Measurements from ENCODE around the gene ZFAND3. TPM values are rescaled to one million over a fixed set of nuclear protein-coding genes. Genes with fewer than 3 reads are reported as not detected.

Gene ZFAND3
- polyA plus RNA-seq, 2 of the 4 experiments (the other 2 are of a cell fraction) = 12.0 to 50.0 TPM

DNA sequence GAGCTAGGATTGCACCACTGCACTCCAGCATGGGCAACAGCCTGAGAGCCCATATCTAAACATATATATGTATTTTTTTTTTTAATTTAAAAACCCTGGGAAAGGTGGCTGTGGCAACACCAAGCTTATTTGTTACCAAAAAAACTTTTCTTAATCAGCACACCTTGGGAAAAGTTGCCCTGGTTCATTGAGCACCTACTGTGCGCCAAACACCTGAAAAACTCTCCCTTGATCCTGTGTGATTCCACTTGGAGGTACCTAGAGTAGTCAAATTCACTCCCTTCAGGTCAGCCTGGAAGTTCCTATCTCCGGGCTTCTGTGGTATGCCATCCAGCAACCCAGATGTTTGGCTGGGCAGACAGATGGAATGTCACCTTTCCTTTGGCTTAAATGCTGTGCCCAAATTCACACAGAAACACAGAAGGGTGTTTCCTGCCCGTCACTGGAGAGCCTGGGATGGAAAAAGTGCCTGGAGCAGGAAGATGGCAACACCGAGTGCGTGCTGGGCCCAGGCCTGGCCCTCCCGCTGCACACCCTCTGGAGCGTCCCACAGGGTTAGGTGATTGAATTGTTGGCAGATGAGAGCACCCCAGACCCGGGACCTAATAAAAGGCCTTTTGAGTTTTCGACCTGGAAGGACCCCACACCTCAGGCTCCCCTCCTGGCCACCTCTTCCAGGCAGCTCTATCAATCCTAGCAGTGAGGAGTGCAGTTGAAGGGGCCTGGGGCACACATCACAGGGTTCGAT lies 337.5 kb downstream of the ZFAND3 start:
- WGBS (ENCODE audit: missing lambda C conversion rate) = 98% methylated on average over 9 of the region's 10 CpGs
- CTCF ChIA-PET = no interaction called here
- FAIRE-seq = no peak

GRCh38 chr6:38157905-38158304 lies 338.4 kb downstream of the ZFAND3 start:
- ChIA-PET CTCF (no interaction called here), POLR2A (no interaction called here)
- 95% methylated on average over 11 of the region's 11 CpGs for WGBS (ENCODE audit: missing lambda C conversion rate)
- H3K4me3 ChIP-seq = no peak overlapping the region
- DNase-seq (ENCODE audit: low read depth in 1 of 2, low spot score in 1 of 2) = no peak
- no peaks in the 10 kb centered on the region for H3K9me3 ChIP-seq
- H3K4me2 ChIP-seq = no peak overlapping the region
- H3K4me1 ChIP-seq = peaks cover 15% of the 10 kb centered on the region
- no peak for ATAC-seq
- no peak for TF ChIP-seq PHF8 (IDR thresholded peaks at IDR 0.05; ENCODE audit: borderline replicate concordance, low read depth)
- FAIRE-seq = no peak
- no peak overlapping the region for H3K27ac ChIP-seq

More for the DNA sequence above, 337.5 kb downstream of the ZFAND3 start:
- DNase-seq (ENCODE audit: low read depth in 1 of 2, low spot score in 1 of 2) (no peak), ATAC-seq (no peak)
- H3K4me1 ChIP-seq = peaks cover 15% of the 10 kb centered on the region
- H3K27ac ChIP-seq = no peak overlapping the region
- H3K4me3 ChIP-seq = no peak overlapping the region
- TF ChIP-seq RCOR1 (IDR thresholded peaks at IDR 0.05; ENCODE audit: low read depth, low read length) = no peak
- no peak for TF ChIP-seq RARB (CRISPR knock-in tag; IDR thresholded peaks at IDR 0.05)
- no peak for TF ChIP-seq PHF8 (IDR thresholded peaks at IDR 0.05; ENCODE audit: borderline replicate concordance, low read depth)
- TF ChIP-seq CEBPB (IDR thresholded peaks at IDR 0.05) = no peak
- TF ChIP-seq NFE2L2 (conservative IDR thresholded peaks at IDR 0.05; ENCODE audit: low read length) = no peak
- TF ChIP-seq FOSB (CRISPR knock-in tag; IDR thresholded peaks at IDR 0.05) = no peak
- no peak for TF ChIP-seq MAZ (IDR thresholded peaks at IDR 0.05; ENCODE audit: borderline replicate concordance, low read depth, low read length)
- TF ChIP-seq, protein P1, sequence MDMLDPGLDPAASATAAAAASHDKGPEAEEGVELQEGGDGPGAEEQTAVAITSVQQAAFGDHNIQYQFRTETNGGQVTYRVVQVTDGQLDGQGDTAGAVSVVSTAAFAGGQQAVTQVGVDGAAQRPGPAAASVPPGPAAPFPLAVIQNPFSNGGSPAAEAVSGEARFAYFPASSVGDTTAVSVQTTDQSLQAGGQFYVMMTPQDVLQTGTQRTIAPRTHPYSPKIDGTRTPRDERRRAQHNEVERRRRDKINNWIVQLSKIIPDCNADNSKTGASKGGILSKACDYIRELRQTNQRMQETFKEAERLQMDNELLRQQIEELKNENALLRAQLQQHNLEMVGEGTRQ (IDR thresholded peaks at IDR 0.05) = no peak
- no peak for TF ChIP-seq JUN (IDR thresholded peaks at IDR 0.05)
- no peak for TF ChIP-seq HOXB5 (CRISPR knock-in tag; IDR thresholded peaks at IDR 0.05)
- no peak for TF ChIP-seq HMGXB4 (CRISPR knock-in tag; IDR thresholded peaks at IDR 0.05; ENCODE audit: borderline replicate concordance)
- no peak for TF ChIP-seq ZNF302 (CRISPR knock-in tag; IDR thresholded peaks at IDR 0.05)
- TF ChIP-seq POLR2AphosphoS2 (conservative IDR thresholded peaks at IDR 0.05; ENCODE audit: low read length) = no peak
- TF ChIP-seq NPAS2 (CRISPR knock-in tag; IDR thresholded peaks at IDR 0.05; ENCODE audit: borderline replicate concordance) = no peak
- TF ChIP-seq, protein P2, sequence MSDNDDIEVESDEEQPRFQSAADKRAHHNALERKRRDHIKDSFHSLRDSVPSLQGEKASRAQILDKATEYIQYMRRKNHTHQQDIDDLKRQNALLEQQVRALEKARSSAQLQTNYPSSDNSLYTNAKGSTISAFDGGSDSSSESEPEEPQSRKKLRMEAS (IDR thresholded peaks at IDR 0.05) = no peak
- TF ChIP-seq ZSCAN20 (CRISPR knock-in tag; IDR thresholded peaks at IDR 0.05) = no peak
- no peak overlapping the region for H3K4me2 ChIP-seq
- no peaks in the 10 kb centered on the region for H3K9me3 ChIP-seq
- POLR2A ChIA-PET = no interaction called here

GRCh38 chr6:38158762-38159350 lies 339.3 kb downstream of the ZFAND3 start:
- ATAC-seq (no peak), DNase-seq (ENCODE audit: low read depth in 1 of 2, low spot score in 1 of 2) (no peak), FAIRE-seq (no peak)
- no peak overlapping the region for H3K4me2 ChIP-seq
- peaks cover 15% of the 10 kb centered on the region for H3K4me1 ChIP-seq
- POLR2A ChIA-PET = no interaction called here
- TF ChIP-seq, protein P2 (IDR thresholded peaks at IDR 0.05) = no peak
- TF ChIP-seq CBX8 (IDR thresholded peaks at IDR 0.05) = no peak
- no peak for TF ChIP-seq PHF8 (IDR thresholded peaks at IDR 0.05; ENCODE audit: borderline replicate concordance, low read depth)
- no peak for TF ChIP-seq CEBPB (IDR thresholded peaks at IDR 0.05)
- TF ChIP-seq RFX5 (IDR thresholded peaks at IDR 0.05) = no peak
- TF ChIP-seq ESRRA (IDR thresholded peaks at IDR 0.05; ENCODE audit: borderline replicate concordance, low read length) = no peak
- no peak for TF ChIP-seq MAZ (IDR thresholded peaks at IDR 0.05; ENCODE audit: borderline replicate concordance, low read depth, low read length)
- CTCF ChIA-PET = no interaction called here
- no peak overlapping the region for H3K4me3 ChIP-seq
- H3K9me3 ChIP-seq = no peaks in the 10 kb centered on the region
- 86% methylated on average over 14 of the region's 14 CpGs for WGBS (ENCODE audit: missing lambda C conversion rate)
- no peak overlapping the region for H3K27ac ChIP-seq

Measured in A549 (cell line).